Skeletal muscle cell (primary cell): Measurements from ENCODE around the gene OPCML.

Experiments used
- DNase-seq: peaks from one replicate; pipeline ENCODE4 v3.0.0-alpha.2; 2010; ENCODE audit warnings: low read depth
- H3K4me3 ChIP-seq: 2 replicates; pipeline ENCODE4 v1.5.1; 2011; ENCODE audit warnings: low read depth, mild to moderate bottlenecking, control low read depth, low read length, moderate library complexity

OPCML gene

DNA sequence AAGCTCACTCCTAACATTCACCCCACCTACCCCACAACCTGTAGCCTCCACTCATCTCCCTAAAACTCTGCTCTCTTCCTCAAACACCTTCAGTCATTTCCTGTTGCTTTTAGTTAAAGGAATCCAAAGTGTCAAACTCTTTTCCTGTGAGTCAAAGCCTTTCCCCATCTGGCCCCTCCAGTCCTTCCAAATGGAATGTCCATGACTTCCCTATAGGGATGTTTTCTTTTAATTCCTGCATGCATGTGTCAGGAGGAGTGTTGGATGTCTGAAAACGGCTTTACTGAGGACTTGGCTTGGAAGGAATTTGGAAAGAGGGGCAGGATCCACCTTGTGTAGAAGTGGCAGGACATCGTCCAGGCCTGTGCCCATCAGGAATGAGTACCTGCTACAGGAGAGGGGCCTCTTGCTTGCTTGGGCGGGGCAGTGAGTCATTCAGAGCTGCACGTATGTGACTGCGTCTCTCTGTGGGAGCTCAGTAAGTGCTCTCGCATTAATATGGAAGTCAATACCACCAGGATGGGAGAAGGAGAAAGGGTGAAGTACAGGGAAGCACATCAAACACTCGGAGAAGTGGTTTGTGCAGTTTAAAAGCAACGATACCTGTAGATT is 491.9 kb downstream of the OPCML start:
- no peak overlapping the region for H3K4me3 ChIP-seq
- DNase-seq: no peak

- DNase-seq: no peak
- no peak overlapping the region for H3K4me3 ChIP-seq
These were observed 493.5 kb downstream of the OPCML start for GRCh38 chr11:133038850-133039249.

DNA sequence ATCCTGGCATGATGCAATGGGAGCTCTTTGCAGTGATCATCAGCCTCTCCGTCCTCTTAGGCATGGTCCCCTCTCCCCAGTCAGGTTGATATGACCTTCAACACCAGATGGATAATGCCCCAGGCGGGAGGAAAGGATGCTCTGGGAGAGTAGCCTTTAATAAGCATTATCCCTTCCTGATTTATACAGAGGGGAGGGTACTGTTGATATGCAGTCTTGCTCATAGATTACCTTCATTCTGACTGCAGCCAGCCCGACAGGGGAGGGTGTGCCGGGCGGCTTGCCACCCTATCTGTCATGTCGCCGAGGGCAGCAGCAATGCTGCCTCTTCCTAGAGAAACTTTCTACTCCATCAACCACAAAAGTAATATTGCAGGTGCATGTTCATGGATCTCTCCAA is 497.4 kb downstream of the OPCML start:
- DNase-seq: no peak
- H3K4me3 ChIP-seq: no peak overlapping the region

- no peak overlapping the region for H3K4me3 ChIP-seq
- DNase-seq: no peak
These were observed 503.2 kb downstream of the OPCML start for GRCh38 chr11:133029107-133029506.

GRCh38 chr11:133026952-133027351 is 505.3 kb downstream of the OPCML start:
- no peak for DNase-seq
- H3K4me3 ChIP-seq: no peak overlapping the region

- DNase-seq: no peak
- H3K4me3 ChIP-seq: no peak overlapping the region
These were observed 508.0 kb downstream of the OPCML start for GRCh38 chr11:133024301-133024700.

GRCh38 chr11:133023232-133023631 is 509.1 kb downstream of the OPCML start:
- H3K4me3 ChIP-seq: no peak overlapping the region
- no peak for DNase-seq

- DNase-seq: no peak
- H3K4me3 ChIP-seq: no peak overlapping the region
These were observed 510.7 kb downstream of the OPCML start for GRCh38 chr11:133021553-133021952.

DNA sequence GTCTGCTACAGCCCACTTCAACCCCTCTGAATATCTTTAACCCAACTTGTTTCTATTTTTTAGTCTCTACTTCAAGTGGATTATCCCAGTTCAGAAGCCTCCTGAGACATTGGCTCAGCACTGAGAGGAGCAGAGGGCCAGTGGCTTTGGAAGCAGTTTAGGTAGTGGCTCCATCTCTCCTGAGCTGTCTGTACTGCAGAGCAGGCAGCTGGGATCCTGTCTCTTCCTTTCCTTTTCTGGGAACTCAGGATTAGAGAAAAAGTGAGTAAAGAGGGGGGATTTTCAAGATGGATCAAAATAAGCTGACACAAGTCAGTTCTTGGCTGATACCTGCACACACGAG is 512.0 kb downstream of the OPCML start:
- no peak for DNase-seq

GRCh38 chr11:133019545-133020371 is 512.5 kb downstream of the OPCML start:
- no peak overlapping the region for H3K4me3 ChIP-seq
- no peak for DNase-seq

More for the DNA sequence above, 512.0 kb downstream of the OPCML start:
- H3K4me3 ChIP-seq: no peak overlapping the region

- no peak overlapping the region for H3K4me3 ChIP-seq
- no peak for DNase-seq
These were observed 516.8 kb downstream of the OPCML start for GRCh38 chr11:133015457-133015856.

DNA sequence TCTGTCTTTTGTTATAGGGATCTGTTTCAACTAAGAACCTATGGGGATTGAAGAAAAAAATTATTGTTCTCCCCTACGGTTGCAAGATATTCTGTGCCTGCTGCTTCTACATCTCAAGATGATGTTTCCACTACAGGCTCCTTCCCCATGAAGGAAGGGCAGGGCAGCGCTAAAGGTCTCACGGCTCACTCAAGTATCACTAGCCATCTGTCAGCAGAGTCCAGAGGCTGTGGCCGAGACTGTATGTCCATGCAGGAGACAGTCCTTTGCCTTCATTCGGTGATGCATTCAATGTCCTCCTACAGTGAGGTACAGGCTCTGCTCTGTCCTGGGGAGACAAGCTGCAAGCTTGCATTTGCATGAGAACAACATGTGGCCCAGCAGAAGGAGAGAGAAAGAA is 518.0 kb downstream of the OPCML start:
- no peak for DNase-seq
- no peak overlapping the region for H3K4me3 ChIP-seq

GRCh38 chr11:133012803-133013202 is 519.5 kb downstream of the OPCML start:
- DNase-seq: no peak
- H3K4me3 ChIP-seq: no peak overlapping the region

DNA sequence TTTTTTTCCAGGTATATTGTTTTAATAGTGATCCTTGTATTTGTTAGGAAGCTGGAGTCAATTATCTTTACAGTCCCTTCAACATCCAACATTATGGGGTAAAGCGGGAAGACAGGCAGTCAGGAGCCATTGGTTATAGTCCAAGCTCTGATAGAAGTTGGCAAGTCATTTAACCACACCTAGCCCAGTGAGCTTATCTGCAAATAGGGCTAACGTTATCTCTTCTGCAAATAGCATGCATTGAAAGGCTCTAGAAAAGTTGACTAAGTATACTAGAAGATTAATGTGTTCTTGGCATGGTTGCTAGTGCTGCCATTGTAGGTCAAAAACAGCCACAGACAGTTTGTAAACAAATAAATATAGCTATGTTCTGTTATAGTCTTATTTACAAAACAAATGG is 520.7 kb downstream of the OPCML start:
- DNase-seq: no peak
- no peak overlapping the region for H3K4me3 ChIP-seq

- no peak overlapping the region for H3K4me3 ChIP-seq
- DNase-seq: no peak
These were observed 525.2 kb downstream of the OPCML start for GRCh38 chr11:133007027-133007584.

DNA sequence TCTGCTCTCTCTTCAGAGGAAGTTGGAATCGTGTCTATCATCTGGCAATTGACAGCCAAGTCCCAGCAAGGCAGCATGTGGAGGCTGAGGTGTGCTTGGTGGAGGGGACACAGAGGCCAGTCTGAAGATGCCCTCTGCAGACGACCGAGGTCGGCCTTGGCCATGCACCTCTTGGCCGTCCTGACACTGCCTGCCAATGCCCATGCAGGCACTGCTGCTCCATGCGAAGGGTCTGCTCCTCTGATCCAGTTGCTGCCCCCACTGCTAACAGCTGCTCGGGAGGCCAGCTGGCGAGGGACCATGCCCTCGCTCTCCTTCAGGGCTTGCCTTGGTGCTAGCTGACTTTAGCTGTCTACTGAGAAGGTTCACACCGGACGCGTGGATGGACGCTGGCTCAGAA is 527.9 kb downstream of the OPCML start:
- H3K4me3 ChIP-seq: no peak overlapping the region
- DNase-seq: no peak

DNA sequence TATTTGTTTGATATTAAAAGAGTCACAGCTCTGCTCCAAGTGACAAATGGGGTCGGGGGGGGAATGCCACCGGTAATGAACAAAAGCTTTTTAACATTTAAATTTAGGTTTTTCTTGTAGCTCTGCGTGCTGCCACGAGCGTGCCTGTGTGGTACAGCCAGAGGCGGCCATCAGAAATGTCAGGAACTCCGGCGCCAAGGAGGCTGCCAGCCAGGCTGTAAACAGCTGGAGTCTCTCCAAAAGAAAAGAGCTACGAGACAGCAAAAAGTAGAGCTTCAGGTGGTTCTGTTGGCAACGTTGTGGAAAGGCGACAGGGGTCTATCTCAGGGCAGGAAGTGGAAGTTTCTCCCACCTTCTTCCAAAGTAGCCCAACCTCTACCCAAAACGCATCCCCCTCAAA is 532.8 kb downstream of the OPCML start:
- no peak overlapping the region for H3K4me3 ChIP-seq
- DNase-seq: no peak

GRCh38 chr11:132999031-132999430 is 533.3 kb downstream of the OPCML start:
- DNase-seq: no peak
- no peak overlapping the region for H3K4me3 ChIP-seq

DNA sequence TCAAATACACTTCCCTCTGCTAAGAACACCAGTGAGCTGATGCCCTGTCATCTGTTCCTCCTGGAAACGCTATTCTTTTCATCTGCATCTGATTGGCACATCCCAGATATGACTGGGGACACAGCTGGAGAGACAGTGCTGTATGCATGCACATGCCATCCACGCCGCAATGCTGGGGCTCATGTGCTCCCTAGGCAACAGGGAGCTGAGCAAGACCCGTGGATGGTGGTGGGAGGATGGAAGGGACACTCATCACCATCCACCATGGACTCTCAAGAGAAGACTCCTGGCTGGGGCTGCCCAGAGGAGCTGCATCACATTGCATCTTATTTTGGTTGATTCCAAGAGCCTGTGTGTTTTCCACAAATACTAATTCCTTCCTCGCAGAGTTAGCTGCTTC is 534.9 kb downstream of the OPCML start:
- DNase-seq: no peak
- H3K4me3 ChIP-seq: no peak overlapping the region

DNA sequence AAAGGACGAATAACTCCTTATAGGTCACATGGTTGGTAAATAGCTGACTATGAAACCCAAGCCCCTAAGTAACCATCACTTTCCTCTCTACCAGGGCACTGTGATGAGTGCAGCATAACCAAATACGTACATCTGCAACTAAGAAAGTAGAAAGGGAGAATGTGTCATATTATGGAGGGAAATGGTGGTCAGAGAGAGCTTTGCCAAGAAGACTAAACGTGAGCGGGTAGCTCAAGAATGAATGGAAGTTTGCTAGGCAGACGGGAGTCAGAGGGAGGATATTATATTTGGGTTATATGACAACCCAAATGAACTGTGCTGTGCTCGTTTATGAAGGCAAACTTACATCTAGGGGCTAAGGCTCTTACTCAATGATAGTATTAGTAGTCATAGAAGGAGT is 537.3 kb downstream of the OPCML start:
- no peak for DNase-seq

DNA sequence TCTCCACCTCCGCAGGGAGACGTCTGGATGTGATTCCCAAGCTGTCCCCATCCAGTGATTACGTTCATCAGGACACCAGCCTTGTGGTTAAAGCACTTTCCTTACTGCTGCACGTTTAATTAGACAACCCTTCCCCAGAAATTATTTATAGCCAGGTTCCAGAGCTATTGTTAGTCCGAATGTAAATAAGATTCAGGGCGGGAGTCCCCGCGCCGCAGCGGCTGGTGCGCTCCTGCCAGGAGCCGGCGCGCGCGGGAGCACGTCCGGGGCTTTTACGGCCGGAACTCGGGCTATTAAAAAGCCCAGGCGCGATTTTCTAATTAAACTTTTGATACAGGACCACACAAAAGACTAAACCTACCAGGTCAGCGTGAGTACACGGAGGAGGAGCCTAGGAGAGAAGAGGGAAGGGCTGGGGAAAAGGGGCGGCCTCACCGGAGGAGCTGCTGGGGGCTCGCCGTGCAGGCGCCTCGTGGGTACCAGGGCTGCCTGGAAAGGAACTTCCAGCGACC is 538.3 kb downstream of the OPCML start:
- peak overlapping the region; percentile 22 for H3K4me3 ChIP-seq
- DNase-seq: no peak

More for the DNA sequence above, 537.3 kb downstream of the OPCML start:
- no peak overlapping the region for H3K4me3 ChIP-seq
